Prostate gland (tissue), 2 donors: ENCODE results near the gene INTS7. TPM values are rescaled to one million over a fixed set of nuclear protein-coding genes. Genes with fewer than 3 reads are reported as not detected.
"Not testable (repeated sequence)": the region's sequence is repeated elsewhere in the genome, so short reads cannot be mapped to it uniquely, and the experiment has no call there.

ENCODE experiments used
- DNase-seq: peaks from one replicate; pipeline ENCODE4 v3.0.0-alpha.2; 2019; ENCODE audit warnings: low spot score
- H3K27ac ChIP-seq, 2 donors: fragments of 200-600 bp; sonication (generic); 2 replicates each; pipeline ENCODE4 v1.5.1; 2017 to 2019
- H3K27me3 ChIP-seq: fragments of 200-600 bp; sonication (generic); replicated peaks from 2 replicates; pipeline ENCODE4 v1.5.1; 2019; ENCODE audit not compliant: insufficient read depth
- H3K36me3 ChIP-seq, 2 donors: fragments of 200-600 bp; sonication (generic); 1 replicate in 1 of 2; 2 replicates in 1 of 2; pipeline versions ENCODE4 v1.5.1 to v1.8.1; 2017 to 2019
- H3K4me1 ChIP-seq: fragments of 200-600 bp; sonication (generic); replicated peaks from 2 replicates; pipeline ENCODE4 v1.5.1; 2019
- H3K4me3 ChIP-seq, 2 donors: fragments of 200-600 bp; sonication (generic); 2 replicates each; pipeline ENCODE4 v1.5.1; 2017 to 2019
- H3K9me3 ChIP-seq: fragments of 200-600 bp; sonication (generic); 2 replicates; pipeline ENCODE4 v1.5.1; 2017
- CTCF ChIP-seq, 4 experiments: fragments of 200-600 bp in 2 of 4; fragments of 450-650 bp in 2 of 4; sonication (generic) in 2 of 4; IDR thresholded peaks; 1 replicate in 3 of 4; 2 replicates in 1 of 4; pipeline ENCODE4 v1.5.1; 2016 to 2019; ENCODE audit warnings: antibody characterized with exemption in 4 of 4, mild to moderate bottlenecking in 2 of 4, moderate library complexity in 2 of 4
- POLR2A ChIP-seq: fragments of 450-650 bp; IDR thresholded peaks from one replicate; pipeline ENCODE4 v1.6.1; 2016; ENCODE audit warnings: antibody characterized with exemption, mild to moderate bottlenecking
- POLR2AphosphoS5 ChIP-seq: sonication (generic); formaldehyde crosslinking; IDR thresholded peaks from one replicate; pipeline ENCODE4 v1.6.1; 2017; ENCODE audit warnings: antibody characterized with exemption
- WGBS: methylation state at CpG from one replicate; pipeline ENCODE4 v1.1.5; 2018; 5-methylcytosine and 5-hydroxymethylcytosine counted together
- intact Hi-C: fragments of 100-400 bp; cut with DNase I; formaldehyde crosslinking; loops from one replicate; pipeline ENCODE4 v1.14.2; 2022
- total RNA-seq, 2 donors: library from RNA; depleted of rRNA; stranded (reverse); fragments of >200 nt; gene quantifications; one replicate each; pipeline ENCODE4 v1.1.0, GENCODE V29; 2016

Gene INTS7
- total RNA-seq, 2 donors from 2014 or later: 12.5 to 15.5 TPM

GRCh38 chr1:212004895-212005608, 30.3 kb downstream of the INTS7 start:
- no peak for TF ChIP-seq POLR2A
- TF ChIP-seq POLR2AphosphoS5: peak; percentile 64
- no peak for TF ChIP-seq CTCF (IDR thresholded peaks at IDR 0.05)
- intact Hi-C loops: no loop called here
- WGBS: 73% methylated on average over 7 of the region's 7 CpGs
- Histone ChIP-seq H3K27ac (no peak overlapping the region), H3K4me3 (no peak overlapping the region), H3K4me1 (no peaks in the 10 kb centered on the region), H3K36me3 (no peaks in the 10 kb centered on the region), H3K9me3 (no peaks in the 10 kb centered on the region), H3K27me3 (no peaks in the 10 kb centered on the region)
- DNase-seq: peak; percentile 16

- no peaks in the 10 kb centered on the region for H3K4me1 ChIP-seq
- WGBS: 91% methylated on average over 3 of the region's 3 CpGs
- no peaks in the 10 kb centered on the region for H3K9me3 ChIP-seq
- no peak overlapping the region for H3K27ac ChIP-seq
- no peaks in the 10 kb centered on the region for H3K36me3 ChIP-seq
- no peak overlapping the region for H3K4me3 ChIP-seq
- TF ChIP-seq POLR2AphosphoS5 (no peak), CTCF (IDR thresholded peaks at IDR 0.05) (no peak), POLR2A (no peak)
- intact Hi-C loops: no loop called here
- no peak for DNase-seq
- no peaks in the 10 kb centered on the region for H3K27me3 ChIP-seq
These were observed 32.8 kb downstream of the INTS7 start for GRCh38 chr1:212002536-212002935.

GRCh38 chr1:211997426-211997825, 37.9 kb downstream of the INTS7 start:
- H3K27me3 ChIP-seq, DNase-seq, H3K4me1 ChIP-seq, H3K27ac ChIP-seq, H3K4me3 ChIP-seq, H3K36me3 ChIP-seq, H3K9me3 ChIP-seq, intact Hi-C loops: not testable (repeated sequence)
- 100% methylated on average over 4 of the region's 4 CpGs for WGBS

- Histone ChIP-seq H3K36me3 (no peaks in the 10 kb centered on the region), H3K9me3 (no peaks in the 10 kb centered on the region), H3K4me3 (no peak overlapping the region), H3K27me3 (no peaks in the 10 kb centered on the region), H3K27ac (no peak overlapping the region), H3K4me1 (no peaks in the 10 kb centered on the region)
- intact Hi-C loops: no loop called here
- TF ChIP-seq POLR2A (no peak), CTCF (IDR thresholded peaks at IDR 0.05) (no peak), POLR2AphosphoS5 (no peak)
- DNase-seq: no peak
These were observed 43.7 kb downstream of the INTS7 start for GRCh38 chr1:211991695-211992094.

- no peak overlapping the region for H3K27ac ChIP-seq
- TF ChIP-seq CTCF (IDR thresholded peaks at IDR 0.05): no peak
- no peak for TF ChIP-seq POLR2AphosphoS5
- no peak for TF ChIP-seq POLR2A
- intact Hi-C loops: no loop called here
- no peaks in the 10 kb centered on the region for H3K9me3 ChIP-seq
- DNase-seq: no peak
- H3K36me3 ChIP-seq: no peaks in the 10 kb centered on the region
- no peak overlapping the region for H3K4me3 ChIP-seq
- 99% methylated on average over 7 of the region's 7 CpGs for WGBS
- no peaks in the 10 kb centered on the region for H3K27me3 ChIP-seq
- no peaks in the 10 kb centered on the region for H3K4me1 ChIP-seq
These were observed 48.6 kb downstream of the INTS7 start for GRCh38 chr1:211986628-211987254.
